GM10266 (cell line): ENCODE data around the gene SETD3.

Experiments used
- DNase-seq: peaks from one replicate; pipeline ENCODE4 v3.0.0; 2012; ENCODE audit errors: extremely low spot score
- CTCF ChIP-seq: IDR thresholded peaks from 2 replicates; pipeline ENCODE4 v1.5.1; 2012; ENCODE audit warnings: mild to moderate bottlenecking, low read depth; ENCODE audit not compliant: control insufficient read depth, insufficient read depth; ENCODE audit errors: missing control alignments

The SETD3 gene

GRCh38 chr14:99426813-99427346 lies 53.8 kb downstream of the SETD3 start:
- DNase-seq = no peak
- TF ChIP-seq CTCF = no peak

GRCh38 chr14:99426265-99426664 lies 54.4 kb downstream of the SETD3 start:
- no peak for DNase-seq
- TF ChIP-seq CTCF = no peak

- no peak for DNase-seq
- no peak for TF ChIP-seq CTCF
These were observed 55.4 kb downstream of the SETD3 start for GRCh38 chr14:99425272-99425681.

GRCh38 chr14:99424306-99424877 lies 56.3 kb downstream of the SETD3 start:
- no peak for DNase-seq
- TF ChIP-seq CTCF = no peak

GRCh38 chr14:99423434-99423833 lies 57.2 kb downstream of the SETD3 start:
- TF ChIP-seq CTCF = no peak
- DNase-seq = no peak

- no peak for TF ChIP-seq CTCF
- DNase-seq = no peak
These were observed 58.2 kb downstream of the SETD3 start for GRCh38 chr14:99422228-99423010.

GRCh38 chr14:99420711-99421110 lies 59.9 kb downstream of the SETD3 start:
- TF ChIP-seq CTCF = no peak
- DNase-seq = no peak
